Breast epithelium (tissue), 3 donors: ENCODE data around the gene HELZ.

Experiments used
- CTCF ChIP-seq, 3 donors: fragments of 450-650 bp; IDR thresholded peaks; one replicate each; pipeline ENCODE4 v1.5.1; 2016 to 2017; ENCODE audit warnings: antibody characterized with exemption in 3 of 3, mild to moderate bottlenecking in 3 of 3, moderate library complexity in 3 of 3
- POLR2A ChIP-seq: fragments of 450-650 bp; IDR thresholded peaks from one replicate; pipeline ENCODE4 v1.6.1; 2016; ENCODE audit warnings: antibody characterized with exemption, mild to moderate bottlenecking, moderate library complexity

GRCh38 chr17:67212714-67213417 is 32.1 kb downstream of the HELZ start:
- TF ChIP-seq CTCF (IDR thresholded peaks at IDR 0.05) (no peak), POLR2A (no peak)
